NCI-H2227 (cell line): Measurements from ENCODE around the gene IFI44L.

Experiments
- DNase-seq: peaks from one replicate; lab custom pipeline; 2025; ENCODE audit not compliant: unreplicated experiment; lab: John Stamatoyannopoulos, UW

Gene IFI44L

DNA sequence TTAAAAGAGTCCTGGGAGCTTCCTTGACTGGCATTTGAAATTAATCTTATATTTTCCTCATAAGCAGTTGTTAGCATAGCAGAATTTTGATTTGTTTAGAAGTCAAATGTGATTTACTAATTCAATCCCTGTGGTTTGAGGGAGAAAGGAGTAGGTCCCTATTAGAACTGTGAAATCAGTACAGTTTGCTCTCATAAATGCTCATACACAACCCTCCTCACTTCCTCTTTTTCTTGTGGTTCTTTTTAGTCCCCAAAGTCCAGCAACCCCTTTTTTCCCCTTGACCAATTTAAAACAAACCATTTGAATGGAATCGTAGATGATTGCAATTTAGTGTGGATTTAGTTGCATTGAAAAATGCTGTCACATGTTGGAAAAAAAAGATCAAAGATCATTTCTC lies 20.2 kb downstream of the IFI44L start:
- no peak for DNase-seq

- no peak for DNase-seq
Observed at GRCh38 chr1:78641558-78641957, 21.3 kb downstream of the IFI44L start.

DNA sequence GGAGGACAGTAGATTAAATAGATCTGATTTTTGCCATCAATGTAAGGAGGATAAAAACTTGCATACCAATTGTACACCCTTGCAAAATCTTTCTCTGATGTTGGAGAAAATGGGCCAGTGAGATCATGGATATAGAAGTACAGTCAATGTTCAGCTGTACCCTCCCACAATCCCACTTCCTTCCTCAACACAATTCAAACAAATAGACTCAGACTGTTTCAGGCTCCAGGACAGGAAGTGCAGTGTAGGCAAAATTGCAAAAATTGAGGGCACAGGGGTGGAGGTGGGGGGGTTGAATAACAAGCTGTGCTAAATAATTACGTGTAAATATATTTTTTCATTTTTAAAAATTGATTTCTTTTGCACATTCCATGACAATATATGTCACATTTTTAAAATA lies 25.5 kb downstream of the IFI44L start:
- no peak for DNase-seq

- no peak for DNase-seq
Observed at GRCh38 chr1:78647238-78647637, 27.0 kb downstream of the IFI44L start.

DNA sequence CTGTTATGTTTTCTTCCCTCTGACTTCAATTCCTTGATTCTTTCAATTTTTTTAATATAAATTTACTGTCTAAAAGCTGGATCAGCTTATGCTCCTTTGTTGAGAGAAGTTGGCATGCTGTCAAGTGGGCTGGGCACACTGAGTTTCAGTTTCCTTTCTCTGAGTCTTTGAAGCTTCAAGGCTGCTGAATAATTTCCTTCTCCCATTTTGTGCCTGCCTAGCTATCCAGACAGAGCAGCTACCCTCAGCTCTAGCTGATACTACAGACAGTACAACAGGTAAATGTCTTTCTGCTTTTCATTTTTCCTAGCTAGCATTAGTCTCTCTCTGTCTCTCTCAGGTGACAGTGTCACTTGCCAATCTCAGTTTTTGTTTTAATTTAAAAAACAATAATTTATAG lies 29.4 kb downstream of the IFI44L start, which contains the start of gene IFI44:
Gene IFI44, plus strand, starts transcription at position 204 of the 400 bp plus-strand sequence. CDS start 365 bp downstream, outside the sequence.
- DNase-seq, result no peak

DNA sequence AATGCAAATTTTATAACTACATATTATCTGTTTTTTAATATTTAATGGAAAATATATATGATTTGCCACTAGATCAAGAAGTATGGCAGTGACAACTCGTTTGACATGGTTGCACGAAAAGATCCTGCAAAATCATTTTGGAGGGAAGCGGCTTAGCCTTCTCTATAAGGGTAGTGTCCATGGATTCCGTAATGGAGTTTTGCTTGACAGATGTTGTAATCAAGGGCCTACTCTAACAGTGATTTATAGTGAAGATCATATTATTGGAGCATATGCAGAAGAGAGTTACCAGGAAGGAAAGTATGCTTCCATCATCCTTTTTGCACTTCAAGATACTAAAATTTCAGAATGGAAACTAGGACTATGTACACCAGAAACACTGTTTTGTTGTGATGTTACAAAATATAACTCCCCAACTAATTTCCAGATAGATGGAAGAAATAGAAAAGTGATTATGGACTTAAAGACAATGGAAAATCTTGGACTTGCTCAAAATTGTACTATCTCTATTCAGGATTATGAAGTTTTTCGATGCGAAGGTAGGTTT lies 29.9 kb downstream of the IFI44L start:
- no peak for DNase-seq

DNA sequence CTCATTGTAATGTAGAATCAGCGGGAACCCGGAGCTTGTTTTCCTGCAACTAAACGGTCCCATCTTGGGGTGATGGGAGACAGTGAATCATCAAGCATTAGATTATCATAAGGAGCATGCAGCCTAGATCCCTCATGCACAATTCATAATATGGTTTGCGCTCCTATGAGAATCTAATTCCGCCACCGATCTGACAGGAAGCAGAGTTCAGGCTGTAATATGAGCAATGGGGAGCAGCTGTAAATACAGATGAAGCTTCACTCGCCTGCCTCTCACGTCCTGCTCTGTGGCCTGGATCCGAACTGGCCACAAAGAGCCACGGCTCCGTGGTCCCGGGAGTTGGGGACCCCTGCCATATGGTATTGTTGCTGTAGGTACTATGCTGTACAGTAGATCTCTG lies 31.0 kb downstream of the IFI44L start:
- no peak for DNase-seq

DNA sequence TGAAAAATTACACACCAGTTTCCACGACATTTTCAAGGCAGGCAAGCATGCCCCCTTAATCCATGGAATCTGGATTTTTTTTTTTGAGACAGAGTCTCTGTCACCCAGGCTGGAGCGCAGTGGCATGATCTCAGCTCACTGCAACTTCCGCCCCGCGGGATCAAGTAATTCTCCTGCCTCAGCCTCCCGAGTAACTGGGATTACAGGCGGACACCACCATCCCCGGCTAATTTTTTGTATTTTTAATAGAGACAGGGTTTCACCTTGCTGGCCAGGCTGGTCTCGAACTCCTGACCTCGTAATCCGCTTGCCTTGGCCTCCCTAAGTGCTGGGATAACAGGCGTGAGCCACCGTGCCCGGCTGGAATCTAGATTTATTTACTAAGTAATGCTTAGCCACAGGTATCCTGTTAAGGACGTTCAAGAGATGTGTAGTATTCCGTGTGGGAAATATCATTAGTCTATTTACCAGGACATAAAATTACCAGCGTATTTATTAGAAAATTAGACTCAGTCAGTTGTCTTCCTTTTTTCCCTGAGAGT lies 31.8 kb downstream of the IFI44L start:
- no peak for DNase-seq

GRCh38 chr1:78658901-78659300 lies 38.7 kb downstream of the IFI44L start:
- DNase-seq, result no peak

DNA sequence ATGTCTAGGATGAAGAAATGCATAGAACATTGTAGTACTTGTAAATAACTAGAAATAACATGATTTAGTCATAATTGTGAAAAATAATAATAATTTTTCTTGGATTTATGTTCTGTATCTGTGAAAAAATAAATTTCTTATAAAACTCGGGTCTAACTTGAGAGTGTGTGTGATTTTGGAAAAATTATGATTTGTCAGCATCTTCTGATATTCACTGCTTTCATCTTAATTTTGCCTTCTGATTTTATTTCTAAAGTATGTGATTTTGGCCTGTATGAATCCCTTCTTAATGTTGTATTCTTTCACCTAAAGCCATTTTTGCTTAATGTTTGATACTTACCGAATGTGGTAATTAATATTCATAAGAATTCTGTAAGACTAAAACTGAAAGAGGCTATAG lies 43.7 kb downstream of the IFI44L start:
- DNase-seq, result no peak

- no peak for DNase-seq
Observed at GRCh38 chr1:78664763-78665162, 44.5 kb downstream of the IFI44L start.

- DNase-seq, result no peak
Observed at GRCh38 chr1:78665809-78666208, 45.6 kb downstream of the IFI44L start.

DNA sequence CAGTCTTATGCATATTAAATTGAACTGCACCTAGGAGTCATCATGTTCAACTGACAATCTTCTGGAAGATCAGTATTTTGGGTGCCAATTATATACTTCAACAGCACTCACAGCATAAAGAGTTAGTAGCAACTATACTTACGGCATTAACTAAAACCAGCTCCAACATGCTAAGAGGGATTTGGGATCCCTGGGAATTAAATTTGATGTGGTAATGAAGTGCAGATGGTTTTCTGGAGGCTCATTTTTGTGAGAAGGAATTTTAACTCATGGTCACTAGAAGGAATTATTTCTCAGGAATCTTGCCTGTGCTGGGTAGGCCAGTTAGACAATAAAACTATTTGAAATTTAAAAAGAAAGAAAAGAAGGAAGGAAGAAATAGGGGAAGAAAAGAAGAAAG lies 47.7 kb downstream of the IFI44L start:
- DNase-seq, result no peak

- no peak for DNase-seq
Observed at GRCh38 chr1:78668427-78668826, 48.2 kb downstream of the IFI44L start.

- no peak for DNase-seq
Observed at GRCh38 chr1:78672428-78672827, 52.2 kb downstream of the IFI44L start.

- DNase-seq, result no peak
Observed at GRCh38 chr1:78673120-78673519, 52.9 kb downstream of the IFI44L start.

DNA sequence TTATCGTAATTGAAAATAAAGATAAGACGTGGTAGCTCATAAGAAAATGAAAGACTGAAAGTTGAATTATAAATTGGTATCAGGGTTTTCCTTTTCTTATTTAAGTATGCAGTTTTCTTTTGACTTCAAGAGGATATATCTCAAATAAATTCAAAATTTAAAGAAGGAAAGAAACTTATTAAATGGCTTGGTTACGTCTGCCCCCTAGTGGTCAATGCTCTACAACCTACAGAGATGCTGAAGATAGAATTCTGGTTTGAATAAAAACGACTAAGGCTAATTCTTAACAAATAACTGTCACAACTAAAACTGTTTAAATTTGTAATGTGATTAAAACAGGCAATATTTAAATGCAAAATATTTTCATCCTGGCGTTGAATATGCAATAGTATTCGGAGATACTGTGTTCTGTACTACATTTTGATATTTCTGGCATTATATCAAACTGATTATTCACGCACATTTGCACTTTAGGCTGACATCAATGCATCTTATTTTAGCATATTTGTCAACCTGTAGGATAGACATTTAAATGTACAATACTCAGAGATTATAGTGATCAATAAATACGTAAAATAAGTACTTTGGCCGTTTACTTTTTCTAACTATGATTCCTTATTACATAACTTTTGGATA lies 56.2 kb downstream of the IFI44L start:
- DNase-seq, result peak; percentile 7

GRCh38 chr1:78676993-78677392 lies 56.7 kb downstream of the IFI44L start:
- no peak for DNase-seq

DNA sequence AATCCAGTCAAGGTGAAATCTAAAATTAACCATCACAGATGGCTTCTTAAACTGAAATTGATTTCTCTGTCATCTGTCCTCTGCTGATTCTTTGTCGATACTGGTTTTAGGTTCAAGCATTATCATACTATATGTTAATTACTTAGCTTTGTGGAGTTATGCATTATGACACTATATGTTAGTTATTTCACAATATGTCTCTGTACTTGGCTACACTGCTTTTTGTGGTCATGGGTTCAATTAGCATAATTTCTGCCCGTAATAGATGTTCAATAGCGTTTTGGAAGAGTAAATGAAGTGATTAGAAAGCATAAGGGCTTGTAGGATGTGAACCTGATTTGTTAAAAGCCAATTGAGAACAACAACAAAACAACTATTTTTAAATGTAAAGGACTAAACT lies 57.5 kb downstream of the IFI44L start:
- no peak for DNase-seq

DNA sequence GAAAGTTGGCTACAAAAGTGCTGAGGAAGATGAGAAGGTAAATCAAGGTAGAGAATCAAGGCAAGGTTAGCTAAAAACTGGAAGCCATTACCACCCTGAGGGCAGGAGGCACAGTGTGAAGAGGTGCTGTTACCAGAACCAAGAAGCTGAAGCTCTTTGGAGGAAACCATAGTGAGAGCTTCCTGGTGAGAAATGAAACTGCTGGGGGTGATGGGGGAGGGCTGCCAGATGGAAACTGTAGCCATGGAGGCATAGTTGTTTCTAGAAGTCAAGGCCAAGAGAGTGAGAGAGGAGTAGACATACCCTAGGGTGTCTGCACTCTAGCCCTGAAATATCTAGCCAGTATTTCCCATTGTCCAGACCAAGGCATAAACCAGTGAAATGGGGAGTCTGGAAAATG lies 58.1 kb downstream of the IFI44L start:
- no peak for DNase-seq

- no peak for DNase-seq
Observed at GRCh38 chr1:78681265-78681664, 61.0 kb downstream of the IFI44L start.

GRCh38 chr1:78682496-78682895 lies 62.2 kb downstream of the IFI44L start:
- no peak for DNase-seq

DNA sequence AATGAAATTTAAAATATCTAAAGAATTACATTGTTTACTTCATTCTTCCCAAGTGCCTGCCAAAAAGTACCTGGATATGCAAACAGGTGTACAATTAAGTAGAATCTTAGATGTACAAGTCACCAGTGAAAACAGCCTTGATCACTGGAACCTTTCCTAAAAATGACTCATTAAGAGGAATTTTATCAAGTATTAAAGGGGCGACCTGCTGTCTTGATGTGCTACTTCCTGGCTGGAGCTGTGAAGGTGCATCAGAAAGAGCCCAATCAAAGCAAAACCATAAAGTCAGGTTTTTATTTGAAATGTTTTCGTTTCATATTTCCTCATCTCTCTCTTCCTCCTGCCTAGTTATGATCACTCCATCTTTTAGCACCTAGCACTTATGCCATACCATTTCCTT lies 62.8 kb downstream of the IFI44L start:
- DNase-seq, result no peak
